Fibroblast of skin of back (primary cell): ENCODE data around the gene TBC1D17.
A peak's percentile ranks its signal among the peaks of the same experiment; 100 is the strongest.

Experiments used
- DNase-seq: peaks from one replicate; pipeline ENCODE4 v3.0.0-alpha.2; 2013

Gene TBC1D17

GRCh38 chr19:49861541-49862378 lies 15.7 kb upstream of the TBC1D17 start:
- no peak for DNase-seq

DNA sequence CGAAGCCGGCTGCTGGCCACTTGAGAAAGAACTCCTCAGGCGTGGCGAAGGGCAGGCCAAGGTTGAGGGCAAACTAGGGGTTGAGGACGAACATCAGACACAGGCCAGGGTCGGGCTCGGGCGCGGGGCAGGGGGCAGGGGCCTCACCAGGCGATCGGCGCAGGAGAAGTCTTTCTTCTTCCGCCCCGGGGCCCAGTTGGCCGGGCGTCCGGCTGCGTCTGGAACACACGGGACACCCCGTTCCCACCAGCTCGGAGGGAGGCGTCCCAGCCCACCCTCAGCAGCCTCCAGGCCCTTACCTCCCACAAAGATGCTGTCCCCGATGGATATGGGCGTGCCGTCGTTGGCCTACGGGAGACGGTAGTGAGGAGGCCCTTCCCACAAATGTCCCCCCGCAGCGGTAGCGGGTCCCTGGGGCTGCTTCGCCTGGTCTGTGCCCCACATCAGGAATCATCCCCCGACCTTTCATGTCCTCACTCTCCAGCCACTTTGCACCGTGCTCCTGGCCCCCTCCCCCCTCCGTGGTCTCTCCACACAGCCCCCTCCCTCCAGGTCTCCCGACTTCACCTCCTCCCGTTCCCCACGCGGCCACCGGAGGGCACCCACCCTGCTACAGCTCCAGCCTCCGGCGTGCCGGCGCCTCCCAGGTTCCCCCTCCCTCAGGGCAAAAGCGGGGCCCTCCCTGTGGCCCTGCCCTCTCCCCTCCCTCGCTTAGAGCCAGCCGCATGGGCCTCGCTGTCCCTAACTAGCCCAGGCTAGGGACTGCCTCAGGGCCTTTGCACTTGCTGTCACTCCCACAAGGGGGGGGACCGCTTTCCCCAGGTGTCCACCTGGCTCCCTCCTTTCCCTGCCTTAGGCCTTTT lies 14.9 kb upstream of the TBC1D17 start:
- DNase-seq, result peak; percentile 41

- no peak for DNase-seq
These were observed 14.1 kb upstream of the TBC1D17 start for GRCh38 chr19:49863254-49863934.

DNA sequence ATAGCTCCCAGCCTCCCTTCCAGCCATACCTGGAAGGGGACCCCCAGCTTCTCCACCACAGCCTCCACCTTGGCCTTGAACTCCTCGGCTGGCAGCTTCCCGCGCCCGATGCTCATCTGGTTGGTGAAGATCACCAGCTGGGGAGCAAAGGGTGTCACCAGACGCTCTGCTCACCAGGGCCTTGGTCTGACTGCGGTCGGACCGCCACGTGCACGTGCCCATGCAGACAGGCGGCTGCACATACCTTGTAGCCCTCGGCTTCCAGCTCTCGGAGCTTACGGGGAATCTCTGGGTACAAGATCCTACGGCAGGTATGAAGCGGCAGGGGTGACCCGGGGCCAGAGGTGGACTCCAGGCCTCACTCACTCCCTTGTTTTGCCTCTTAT lies 13.6 kb upstream of the TBC1D17 start:
- DNase-seq, result no peak

- DNase-seq, result no peak
These were observed 12.6 kb upstream of the TBC1D17 start for GRCh38 chr19:49864890-49865289.

DNA sequence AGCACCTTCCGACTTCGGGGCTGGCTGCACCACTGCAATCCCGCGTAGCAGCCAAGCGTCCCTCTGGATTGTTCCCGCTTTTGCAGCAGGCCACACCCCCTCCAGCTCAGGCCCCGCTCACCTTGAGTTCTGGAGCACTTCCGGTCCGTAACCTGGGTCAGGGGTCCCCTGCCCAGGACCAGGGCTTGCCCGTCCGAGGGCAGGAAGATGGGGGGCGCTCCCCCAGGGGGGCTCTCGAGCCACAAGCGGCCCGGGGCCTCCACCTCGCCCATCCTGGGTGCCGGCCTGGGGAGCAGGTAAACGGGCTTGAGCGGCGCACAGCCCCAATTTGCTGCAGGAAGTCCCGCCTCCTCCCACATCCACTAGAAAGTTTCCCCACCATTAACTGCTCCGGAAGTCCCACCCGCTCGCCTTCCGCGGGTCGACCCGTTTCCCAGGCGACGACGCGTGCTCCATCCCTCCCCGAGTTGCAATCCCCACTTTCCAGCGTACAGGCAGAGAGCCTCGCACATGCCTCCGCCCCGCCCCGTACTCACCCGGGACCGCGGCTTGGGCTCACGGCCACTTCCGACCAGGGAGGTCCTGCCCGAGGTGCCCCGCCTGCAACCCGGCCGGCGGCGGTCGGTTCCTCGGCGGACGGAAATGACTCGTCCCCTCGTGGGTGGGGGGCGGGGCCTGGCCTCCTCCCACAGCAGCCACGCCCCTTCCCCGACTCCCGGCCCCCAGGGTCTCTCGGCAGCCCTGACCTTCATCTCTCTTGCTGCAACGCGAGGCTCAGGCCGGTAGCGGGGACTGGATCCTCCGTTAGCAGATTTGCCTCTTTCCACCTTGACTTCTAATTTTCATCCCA lies 10.3 kb upstream of the TBC1D17 start, which contains the start of gene PNKP:
TSS of gene PNKP (minus strand) at position 644 of the 850 bp plus-strand sequence. CDS start at position 272, 372 bp downstream.
- DNase-seq, result peak; percentile 91

GRCh38 chr19:49869009-49869483 lies 8.5 kb upstream of the TBC1D17 start:
- no peak for DNase-seq

DNA sequence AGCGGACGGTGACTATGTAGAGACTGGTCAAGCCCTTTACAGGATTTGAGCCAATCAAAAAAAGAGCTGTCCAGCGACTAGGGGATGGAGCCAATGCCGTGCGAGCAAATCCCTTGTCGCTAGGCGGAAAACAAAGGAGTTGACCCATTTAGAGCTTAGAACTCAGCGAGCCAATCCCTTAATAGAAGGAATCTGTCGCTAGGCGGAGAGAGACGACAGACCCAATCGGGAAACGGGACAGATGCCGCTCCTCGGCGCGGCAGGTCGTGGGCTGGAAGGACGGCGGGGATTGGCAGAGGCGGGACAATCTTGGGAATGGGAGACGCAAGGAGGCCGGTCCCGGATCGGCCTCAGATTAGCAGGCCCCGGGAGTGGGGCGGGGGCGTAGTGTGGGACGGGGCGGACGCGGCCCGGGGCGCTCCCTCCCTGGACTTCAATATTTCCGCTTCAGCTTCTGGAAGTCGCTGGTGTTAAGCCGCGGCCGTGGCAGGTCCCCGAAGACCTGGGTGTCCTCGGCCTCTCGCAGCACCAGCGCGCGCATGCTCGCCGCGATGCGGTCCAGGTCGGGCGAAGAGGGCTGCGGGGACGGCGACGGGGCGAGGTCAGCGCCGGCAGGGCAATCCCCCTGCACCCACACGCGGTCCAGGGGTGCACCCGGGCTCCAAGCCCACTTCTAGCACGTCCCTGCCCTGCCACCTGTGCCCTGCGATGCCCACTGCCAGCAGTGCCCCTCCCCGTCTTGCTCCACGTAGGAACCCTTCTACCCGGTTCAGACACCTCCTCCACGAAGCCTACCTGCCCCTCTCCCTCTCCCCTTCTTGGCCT lies 7.8 kb upstream of the TBC1D17 start:
- DNase-seq, result peak; percentile 100

DNA sequence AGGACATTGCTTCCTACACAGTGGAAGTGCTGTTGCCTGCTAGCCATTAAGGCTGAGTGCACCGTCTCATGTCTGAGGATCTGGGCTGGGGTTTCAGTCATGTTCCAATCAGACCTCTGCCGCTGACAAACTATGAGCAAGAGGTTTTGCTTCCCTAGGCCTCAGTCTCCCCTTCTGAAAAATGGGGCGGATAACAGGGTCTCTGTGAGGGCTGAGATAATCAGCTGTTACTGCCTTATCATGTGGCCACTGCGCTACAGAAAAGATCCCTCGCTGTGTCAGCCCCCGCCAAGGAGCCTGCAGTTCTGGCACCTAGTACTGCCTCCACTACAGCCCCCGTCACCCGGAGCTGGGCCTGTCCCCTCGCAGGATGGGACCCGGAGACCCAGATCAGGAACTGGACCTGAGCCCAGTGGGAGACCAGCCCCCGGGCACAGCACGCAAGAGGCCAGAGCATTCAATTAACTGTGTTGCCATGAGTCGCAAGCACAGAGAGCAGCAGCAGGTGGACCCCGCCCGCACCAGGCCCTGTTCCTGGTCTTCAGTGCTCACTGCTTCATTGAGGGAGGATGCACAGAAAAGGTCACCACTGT lies 7.1 kb upstream of the TBC1D17 start:
- no peak for DNase-seq

DNA sequence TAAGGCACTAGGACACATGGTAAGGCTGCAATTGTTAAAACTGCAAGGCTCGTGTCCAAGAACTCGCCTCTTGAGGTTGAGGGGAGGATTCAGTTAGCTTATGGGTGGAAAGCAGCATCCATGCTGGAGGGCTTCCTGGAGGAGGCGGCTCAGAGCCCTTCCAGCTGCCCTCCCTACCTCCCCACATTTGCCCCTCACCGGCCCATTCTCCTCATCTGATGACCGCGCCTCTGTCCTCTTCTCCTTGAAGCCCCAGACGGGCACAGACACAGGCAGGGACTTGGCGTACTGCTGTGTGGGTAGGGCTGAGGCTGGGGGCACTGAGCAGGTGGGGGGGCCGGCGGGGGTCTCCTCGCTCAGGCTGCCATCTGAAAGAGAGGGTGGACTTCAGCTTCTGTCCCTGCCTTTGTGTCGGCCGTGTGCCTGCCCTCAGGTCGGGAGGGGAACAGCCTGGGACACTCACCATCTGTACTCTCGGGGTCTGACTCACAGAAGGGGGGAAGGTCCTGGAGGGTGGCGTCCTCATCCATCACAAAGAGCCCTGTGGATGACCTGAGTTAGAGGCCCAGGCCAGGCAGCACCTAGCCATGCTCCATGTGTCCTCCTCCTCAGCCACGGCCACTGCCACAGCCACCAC lies 6.0 kb upstream of the TBC1D17 start:
- DNase-seq, result no peak

DNA sequence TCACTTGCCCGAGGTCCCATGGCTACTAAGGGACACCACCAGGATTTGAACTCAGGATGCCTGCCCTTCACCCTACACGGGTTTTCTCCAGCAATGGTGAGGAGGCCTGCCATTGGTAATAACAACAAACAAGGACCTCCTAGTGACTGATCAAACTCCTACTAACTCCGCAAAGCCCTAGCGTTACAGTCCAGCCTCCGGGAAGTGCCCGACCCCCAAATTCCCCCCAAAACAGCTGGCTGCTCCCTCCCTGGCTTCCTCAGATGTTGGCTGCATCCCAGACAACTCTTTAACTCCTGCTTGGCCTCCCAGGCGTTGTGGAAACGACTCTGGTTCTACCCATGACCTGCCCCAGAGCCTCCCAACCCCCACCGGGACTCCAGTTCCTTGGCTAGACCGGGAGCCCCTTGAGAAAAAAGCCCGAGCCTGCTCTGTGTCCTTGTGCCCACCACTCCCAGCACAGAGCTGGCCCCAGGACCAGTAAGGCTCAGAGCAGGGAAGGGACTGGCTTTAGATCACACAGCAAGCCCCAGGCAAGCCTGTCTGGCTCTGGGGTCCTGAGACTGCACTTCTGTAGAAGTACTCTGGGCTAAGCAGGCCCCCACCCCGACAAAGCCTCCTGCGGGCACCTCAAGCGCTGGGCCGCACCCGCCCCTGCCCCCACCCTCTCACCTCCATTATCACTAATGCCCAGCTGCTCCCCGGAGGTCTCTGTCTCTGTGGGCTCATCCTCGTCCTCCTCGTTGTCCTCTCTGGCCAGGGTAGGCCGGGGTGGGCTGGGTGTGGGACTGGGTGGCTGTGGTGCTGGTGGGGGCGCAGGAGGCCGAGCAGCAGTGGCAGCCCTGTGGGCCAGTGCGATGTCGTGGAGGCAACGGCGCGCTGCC lies 5.0 kb upstream of the TBC1D17 start:
- DNase-seq, result no peak

- DNase-seq, result no peak
These were observed 4.4 kb upstream of the TBC1D17 start for GRCh38 chr19:49873129-49873521.

GRCh38 chr19:49873834-49874233 lies 3.7 kb upstream of the TBC1D17 start:
- no peak for DNase-seq

GRCh38 chr19:49874503-49875157 lies 2.9 kb upstream of the TBC1D17 start:
- DNase-seq, result no peak

GRCh38 chr19:49875177-49875576 lies 2.3 kb upstream of the TBC1D17 start:
- no peak for DNase-seq

- DNase-seq, result peak; percentile 49
These were observed 1.6 kb upstream of the TBC1D17 start for GRCh38 chr19:49875857-49876421.

- DNase-seq, result peak; percentile 98
These were observed 981 bp upstream of the TBC1D17 start for GRCh38 chr19:49876422-49877019.
